Nephron (organoid): ENCODE data around the gene SELP.

ENCODE experiments used
- H3K27ac Mint-ChIP-seq, 3 experiments: 2 replicates each; pipeline ENCODE4 v1.8.0; 2020; ENCODE audit warnings: mixed read lengths in 3 of 3, mild to moderate bottlenecking in 2 of 3, moderate library complexity in 1 of 3
- H3K27me3 Mint-ChIP-seq: 2 replicates; pipeline ENCODE4 v1.8.0; 2021; ENCODE audit warnings: low read depth, mild to moderate bottlenecking, moderate library complexity, mixed read lengths
- H3K36me3 Mint-ChIP-seq: 2 replicates; pipeline ENCODE4 v1.8.0; 2020; ENCODE audit warnings: low read depth, mixed read lengths
- H3K4me1 Mint-ChIP-seq: 2 replicates; pipeline ENCODE4 v1.8.0; 2020; ENCODE audit warnings: mixed read lengths
- H3K4me3 Mint-ChIP-seq, 3 experiments: 2 replicates each; pipeline ENCODE4 v1.8.0; 2020; ENCODE audit warnings: mild to moderate bottlenecking in 3 of 3, mixed read lengths in 3 of 3, moderate library complexity in 2 of 3
- H3K9me3 Mint-ChIP-seq: 2 replicates; pipeline ENCODE4 v1.8.0; 2020; ENCODE audit warnings: mixed read lengths
- TF ChIP-seq, protein P1 (sequence below), 3 experiments: fragments of 200-600 bp; sonication (generic); IDR thresholded peaks; one replicate each; pipeline ENCODE4 v1.5.0; 2021; ENCODE audit warnings: antibody characterized with exemption in 3 of 3; ENCODE audit not compliant: unreplicated experiment in 3 of 3

Gene SELP

GRCh38 chr1:169644297-169644696 lies 14.4 kb upstream of the SELP start:
- Mint-ChIP-seq H3K36me3 (no peaks in the 10 kb centered on the region), H3K4me3 (no peak overlapping the region), H3K9me3 (no peaks in the 10 kb centered on the region), H3K4me1 (no peaks in the 10 kb centered on the region), H3K27me3 (peaks cover 3% of the 10 kb centered on the region), H3K27ac (no peak overlapping the region)
- TF ChIP-seq, protein P1, sequence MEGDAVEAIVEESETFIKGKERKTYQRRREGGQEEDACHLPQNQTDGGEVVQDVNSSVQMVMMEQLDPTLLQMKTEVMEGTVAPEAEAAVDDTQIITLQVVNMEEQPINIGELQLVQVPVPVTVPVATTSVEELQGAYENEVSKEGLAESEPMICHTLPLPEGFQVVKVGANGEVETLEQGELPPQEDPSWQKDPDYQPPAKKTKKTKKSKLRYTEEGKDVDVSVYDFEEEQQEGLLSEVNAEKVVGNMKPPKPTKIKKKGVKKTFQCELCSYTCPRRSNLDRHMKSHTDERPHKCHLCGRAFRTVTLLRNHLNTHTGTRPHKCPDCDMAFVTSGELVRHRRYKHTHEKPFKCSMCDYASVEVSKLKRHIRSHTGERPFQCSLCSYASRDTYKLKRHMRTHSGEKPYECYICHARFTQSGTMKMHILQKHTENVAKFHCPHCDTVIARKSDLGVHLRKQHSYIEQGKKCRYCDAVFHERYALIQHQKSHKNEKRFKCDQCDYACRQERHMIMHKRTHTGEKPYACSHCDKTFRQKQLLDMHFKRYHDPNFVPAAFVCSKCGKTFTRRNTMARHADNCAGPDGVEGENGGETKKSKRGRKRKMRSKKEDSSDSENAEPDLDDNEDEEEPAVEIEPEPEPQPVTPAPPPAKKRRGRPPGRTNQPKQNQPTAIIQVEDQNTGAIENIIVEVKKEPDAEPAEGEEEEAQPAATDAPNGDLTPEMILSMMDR (IDR thresholded peaks at IDR 0.05; ENCODE audit: unreplicated experiment in 3 of 3) = no peak

- TF ChIP-seq, protein P1 (IDR thresholded peaks at IDR 0.05; ENCODE audit: unreplicated experiment in 3 of 3) = no peak
- Mint-ChIP-seq H3K27me3 (no peaks in the 10 kb centered on the region), H3K36me3 (no peaks in the 10 kb centered on the region), H3K4me1 (no peaks in the 10 kb centered on the region), H3K27ac (no peak overlapping the region), H3K4me3 (no peak overlapping the region), H3K9me3 (peaks cover 24% of the 10 kb centered on the region)
Measured at GRCh38 chr1:169634877-169635276, 5.0 kb upstream of the SELP start.

GRCh38 chr1:169634145-169634544 lies 4.2 kb upstream of the SELP start:
- Mint-ChIP-seq H3K27ac (no peak overlapping the region), H3K9me3 (peaks cover 24% of the 10 kb centered on the region), H3K27me3 (no peaks in the 10 kb centered on the region), H3K4me3 (no peak overlapping the region), H3K36me3 (no peaks in the 10 kb centered on the region), H3K4me1 (no peaks in the 10 kb centered on the region)
- TF ChIP-seq, protein P1 (IDR thresholded peaks at IDR 0.05; ENCODE audit: unreplicated experiment in 3 of 3) = no peak

DNA sequence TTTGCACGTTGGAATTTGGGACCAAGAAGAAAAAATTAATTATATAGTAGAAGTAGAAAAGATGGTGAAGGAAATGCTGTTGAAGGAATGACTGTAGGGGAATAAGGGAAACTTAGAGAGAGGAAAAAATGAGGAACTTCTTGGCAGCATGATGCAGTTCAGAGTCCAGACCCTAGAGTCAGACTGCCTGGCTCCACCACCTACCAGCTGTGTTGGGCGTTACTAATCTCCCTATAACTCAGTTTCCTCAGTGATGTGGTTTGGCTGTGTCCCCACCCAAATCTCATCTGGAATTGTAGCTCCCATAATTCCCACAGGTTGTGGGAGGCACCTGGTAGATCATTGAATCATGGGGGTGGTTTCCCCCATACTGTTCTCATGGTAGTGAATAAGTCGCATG lies 1.3 kb upstream of the SELP start:
- no peaks in the 10 kb centered on the region for H3K4me1 Mint-ChIP-seq
- peaks cover 18% of the 10 kb centered on the region for H3K9me3 Mint-ChIP-seq
- no peak overlapping the region for H3K27ac Mint-ChIP-seq
- no peaks in the 10 kb centered on the region for H3K36me3 Mint-ChIP-seq
- peaks cover 4% of the 10 kb centered on the region for H3K27me3 Mint-ChIP-seq
- H3K4me3 Mint-ChIP-seq = no peak overlapping the region
- TF ChIP-seq, protein P1 (IDR thresholded peaks at IDR 0.05; ENCODE audit: unreplicated experiment in 3 of 3) = no peak

DNA sequence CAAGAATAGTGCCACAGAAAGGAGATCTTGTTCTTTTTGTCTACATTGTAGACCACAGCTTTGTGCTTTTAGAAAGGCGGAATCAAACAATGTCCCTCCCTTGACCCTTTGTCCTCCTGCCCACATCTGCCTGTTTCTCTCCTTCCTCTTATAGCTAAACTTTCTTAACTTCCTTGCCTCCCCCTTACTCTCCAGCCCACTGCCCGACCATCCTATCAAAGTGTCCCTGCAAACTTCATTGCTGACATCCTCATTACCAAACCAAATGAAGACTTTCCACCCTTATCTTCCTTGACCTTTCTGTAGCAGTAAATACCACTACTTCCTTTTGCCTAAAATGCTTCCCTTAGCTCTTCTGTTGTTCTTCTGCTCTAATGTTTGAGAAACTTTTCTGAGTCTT lies 5.0 kb downstream of the SELP start:
- Mint-ChIP-seq H3K36me3 (no peaks in the 10 kb centered on the region), H3K4me1 (no peaks in the 10 kb centered on the region), H3K27ac (no peak overlapping the region), H3K4me3 (no peak overlapping the region), H3K9me3 (peaks cover 2% of the 10 kb centered on the region), H3K27me3 (peaks cover 7% of the 10 kb centered on the region)
- TF ChIP-seq, protein P1 (IDR thresholded peaks at IDR 0.05; ENCODE audit: unreplicated experiment in 3 of 3) = no peak

DNA sequence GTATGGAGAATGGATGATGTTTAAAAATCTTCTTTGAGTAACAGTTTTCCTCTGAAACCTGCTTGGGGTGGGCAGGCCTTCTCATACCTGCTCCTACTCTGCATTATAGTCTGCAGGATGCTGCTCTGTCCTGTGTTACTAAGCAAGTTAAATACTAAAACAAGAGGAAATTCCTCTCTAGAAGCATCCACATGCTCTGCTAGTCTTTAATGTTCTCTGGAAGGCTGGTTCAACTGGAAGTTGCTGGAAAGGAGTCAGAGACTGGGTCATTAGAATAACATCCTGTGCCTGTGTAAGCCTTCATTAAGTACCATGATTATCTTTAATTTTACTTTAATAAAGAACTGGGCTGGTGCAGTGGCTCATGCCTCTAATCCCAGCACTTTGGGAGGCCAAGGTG lies 5.8 kb downstream of the SELP start:
- Mint-ChIP-seq H3K27ac (no peak overlapping the region), H3K36me3 (no peaks in the 10 kb centered on the region), H3K27me3 (peaks cover 7% of the 10 kb centered on the region), H3K4me3 (no peak overlapping the region), H3K9me3 (peaks cover 2% of the 10 kb centered on the region), H3K4me1 (no peaks in the 10 kb centered on the region)
- TF ChIP-seq, protein P1 (IDR thresholded peaks at IDR 0.05; ENCODE audit: unreplicated experiment in 3 of 3) = no peak
